Nephron progenitor cell (in vitro differentiated cells): ENCODE results near the gene MCF2L2.
A peak's percentile ranks its signal among the peaks of the same experiment; 100 is the strongest.

ENCODE experiments used
- DNase-seq: peaks from one replicate; pipeline ENCODE4 v3.0.0; 2021
- H3K27ac Mint-ChIP-seq: 2 replicates; pipeline ENCODE4 v1.8.0; 2021; ENCODE audit warnings: mild to moderate bottlenecking, moderate library complexity, mixed read lengths
- H3K27me3 Mint-ChIP-seq: 2 replicates; pipeline ENCODE4 v1.8.0; 2021; ENCODE audit warnings: mild to moderate bottlenecking, low read depth, mixed read lengths; ENCODE audit not compliant: poor library complexity
- H3K36me3 Mint-ChIP-seq: 2 replicates; pipeline ENCODE4 v1.8.0; 2021; ENCODE audit warnings: low read depth, mixed read lengths
- H3K4me1 Mint-ChIP-seq: 2 replicates; pipeline ENCODE4 v1.8.0; 2021; ENCODE audit warnings: mixed read lengths
- H3K4me3 Mint-ChIP-seq: 2 replicates; pipeline ENCODE4 v1.8.0; 2021; ENCODE audit warnings: mild to moderate bottlenecking, moderate library complexity, mixed read lengths
- H3K9me3 Mint-ChIP-seq: 2 replicates; pipeline ENCODE4 v1.8.0; 2021; ENCODE audit warnings: mild to moderate bottlenecking, moderate library complexity, mixed read lengths
- TF ChIP-seq, protein P1 (sequence below): fragments of 200-600 bp; sonication (generic); IDR thresholded peaks from 2 replicates; pipeline ENCODE4 v1.5.0; 2021; ENCODE audit warnings: antibody characterized with exemption

MCF2L2 gene

DNA sequence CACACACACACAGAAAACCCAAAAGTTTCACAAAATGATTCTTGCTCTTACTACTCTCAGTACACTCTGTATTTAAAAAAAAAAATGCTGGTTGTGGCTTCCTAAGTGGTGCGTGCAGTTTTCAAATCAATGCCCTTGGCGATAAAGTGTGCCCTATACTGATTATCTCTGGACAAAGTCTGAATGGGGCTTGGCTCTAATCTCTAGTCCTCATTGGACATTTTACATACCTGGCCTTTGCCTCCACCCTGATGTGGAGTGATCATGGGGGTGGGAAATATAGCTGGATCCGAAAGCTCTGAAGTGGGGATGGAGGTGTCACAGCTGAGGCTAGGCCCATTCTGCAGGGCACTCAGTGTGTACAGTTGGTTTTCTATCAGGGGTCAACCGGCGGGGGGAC lies 161.3 kb downstream of the MCF2L2 start:
- no peak overlapping the region for H3K27ac Mint-ChIP-seq

DNA sequence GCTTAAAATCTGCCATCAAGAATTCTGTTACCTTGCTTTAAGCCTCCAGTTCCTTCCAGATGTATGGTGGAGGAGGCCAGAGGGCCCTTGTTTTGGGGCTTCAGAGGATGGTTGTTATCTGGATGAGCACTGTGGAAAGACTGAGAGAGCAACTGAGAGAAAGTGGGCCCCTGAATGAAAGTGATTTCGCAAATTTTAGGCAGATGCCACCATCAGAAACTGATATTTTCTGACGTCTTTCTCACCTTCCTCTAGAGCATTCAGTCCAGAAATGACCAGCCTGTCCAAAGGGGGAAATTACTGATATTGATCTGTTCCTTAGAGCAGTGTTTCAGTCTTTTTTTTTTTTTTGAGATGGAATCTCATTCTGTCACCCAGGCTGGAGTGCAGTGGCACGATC lies 162.0 kb downstream of the MCF2L2 start:
- Mint-ChIP-seq H3K9me3 (no peaks in the 10 kb centered on the region), H3K27ac (no peak overlapping the region), H3K4me3 (no peak overlapping the region), H3K27me3 (no peaks in the 10 kb centered on the region), H3K4me1 (peaks cover 15% of the 10 kb centered on the region), H3K36me3 (peaks cover 34% of the 10 kb centered on the region)
- no peak for DNase-seq
- TF ChIP-seq, protein P1, sequence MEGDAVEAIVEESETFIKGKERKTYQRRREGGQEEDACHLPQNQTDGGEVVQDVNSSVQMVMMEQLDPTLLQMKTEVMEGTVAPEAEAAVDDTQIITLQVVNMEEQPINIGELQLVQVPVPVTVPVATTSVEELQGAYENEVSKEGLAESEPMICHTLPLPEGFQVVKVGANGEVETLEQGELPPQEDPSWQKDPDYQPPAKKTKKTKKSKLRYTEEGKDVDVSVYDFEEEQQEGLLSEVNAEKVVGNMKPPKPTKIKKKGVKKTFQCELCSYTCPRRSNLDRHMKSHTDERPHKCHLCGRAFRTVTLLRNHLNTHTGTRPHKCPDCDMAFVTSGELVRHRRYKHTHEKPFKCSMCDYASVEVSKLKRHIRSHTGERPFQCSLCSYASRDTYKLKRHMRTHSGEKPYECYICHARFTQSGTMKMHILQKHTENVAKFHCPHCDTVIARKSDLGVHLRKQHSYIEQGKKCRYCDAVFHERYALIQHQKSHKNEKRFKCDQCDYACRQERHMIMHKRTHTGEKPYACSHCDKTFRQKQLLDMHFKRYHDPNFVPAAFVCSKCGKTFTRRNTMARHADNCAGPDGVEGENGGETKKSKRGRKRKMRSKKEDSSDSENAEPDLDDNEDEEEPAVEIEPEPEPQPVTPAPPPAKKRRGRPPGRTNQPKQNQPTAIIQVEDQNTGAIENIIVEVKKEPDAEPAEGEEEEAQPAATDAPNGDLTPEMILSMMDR = no peak

More for the DNA sequence above, 161.3 kb downstream of the MCF2L2 start:
- H3K9me3 Mint-ChIP-seq = no peaks in the 10 kb centered on the region
- peaks cover 34% of the 10 kb centered on the region for H3K36me3 Mint-ChIP-seq
- peak overlapping the region; percentile 32 for H3K4me3 Mint-ChIP-seq
- H3K4me1 Mint-ChIP-seq = peaks cover 15% of the 10 kb centered on the region
- no peak for DNase-seq
- TF ChIP-seq, protein P1 = no peak
- H3K27me3 Mint-ChIP-seq = no peaks in the 10 kb centered on the region

DNA sequence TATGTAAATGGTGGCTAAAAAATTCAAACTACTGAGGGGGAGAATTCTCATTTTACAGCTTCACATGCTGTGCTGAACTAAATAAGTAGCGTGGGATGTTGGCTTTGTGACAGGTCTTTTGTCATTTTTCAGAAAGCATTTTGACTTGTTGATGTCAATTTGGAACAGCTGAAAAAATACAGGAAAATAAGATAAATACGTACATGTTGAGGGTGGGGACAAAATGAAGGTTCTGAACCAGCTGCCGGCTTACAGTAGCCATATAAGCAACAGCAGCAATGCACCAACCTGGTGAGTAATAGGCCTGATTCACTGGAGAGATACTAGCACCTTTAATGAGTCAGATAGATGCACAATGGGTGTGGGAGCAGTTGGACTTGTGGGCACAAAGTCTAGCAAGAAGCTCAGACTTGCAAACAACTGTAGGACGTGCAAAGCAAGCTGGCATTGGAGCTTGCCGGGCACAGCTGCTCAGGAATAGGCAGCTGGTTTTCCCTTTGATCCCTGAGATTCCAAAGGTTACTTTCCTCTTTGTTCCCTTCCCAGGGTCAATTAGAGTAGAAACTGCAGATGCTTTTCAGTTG lies 162.5 kb downstream of the MCF2L2 start:
- H3K27ac Mint-ChIP-seq = no peak overlapping the region
- peaks cover 30% of the 10 kb centered on the region for H3K36me3 Mint-ChIP-seq

DNA sequence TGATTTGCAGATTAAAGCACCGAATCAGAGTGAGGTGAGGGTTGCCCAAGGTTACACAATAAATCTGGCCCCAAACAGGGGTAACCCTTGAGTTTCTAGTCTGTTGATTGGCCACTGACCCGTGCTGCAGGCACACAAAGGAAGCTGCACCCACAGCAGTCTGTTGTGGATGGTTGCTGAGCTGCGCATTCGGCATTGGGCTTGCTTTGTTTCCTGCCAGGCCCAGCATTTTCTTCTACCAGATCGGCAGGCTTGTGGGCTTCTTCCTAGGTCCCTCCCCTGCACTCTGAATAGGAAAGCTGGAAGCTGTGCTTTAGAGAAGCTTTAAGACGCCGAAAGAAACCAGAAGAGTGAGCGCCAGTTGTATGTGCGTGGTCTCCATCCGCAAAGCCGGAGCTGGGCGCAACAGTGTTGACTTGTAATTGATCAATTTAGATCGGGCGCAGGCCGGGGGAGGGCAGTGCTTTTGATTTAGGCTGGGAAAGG lies 163.2 kb downstream of the MCF2L2 start:
- peaks cover 25% of the 10 kb centered on the region for H3K36me3 Mint-ChIP-seq
- H3K27ac Mint-ChIP-seq = no peak overlapping the region
- no peak overlapping the region for H3K4me3 Mint-ChIP-seq
- peak; percentile 36 for DNase-seq
- H3K27me3 Mint-ChIP-seq = no peaks in the 10 kb centered on the region
- H3K4me1 Mint-ChIP-seq = peaks cover 25% of the 10 kb centered on the region
- H3K9me3 Mint-ChIP-seq = no peaks in the 10 kb centered on the region
- TF ChIP-seq, protein P1 = no peak

More for the DNA sequence above, 162.5 kb downstream of the MCF2L2 start:
- no peak for DNase-seq
- TF ChIP-seq, protein P1 = no peak
- H3K4me1 Mint-ChIP-seq = peaks cover 18% of the 10 kb centered on the region
- H3K4me3 Mint-ChIP-seq = no peak overlapping the region
- no peaks in the 10 kb centered on the region for H3K9me3 Mint-ChIP-seq
- no peaks in the 10 kb centered on the region for H3K27me3 Mint-ChIP-seq

DNA sequence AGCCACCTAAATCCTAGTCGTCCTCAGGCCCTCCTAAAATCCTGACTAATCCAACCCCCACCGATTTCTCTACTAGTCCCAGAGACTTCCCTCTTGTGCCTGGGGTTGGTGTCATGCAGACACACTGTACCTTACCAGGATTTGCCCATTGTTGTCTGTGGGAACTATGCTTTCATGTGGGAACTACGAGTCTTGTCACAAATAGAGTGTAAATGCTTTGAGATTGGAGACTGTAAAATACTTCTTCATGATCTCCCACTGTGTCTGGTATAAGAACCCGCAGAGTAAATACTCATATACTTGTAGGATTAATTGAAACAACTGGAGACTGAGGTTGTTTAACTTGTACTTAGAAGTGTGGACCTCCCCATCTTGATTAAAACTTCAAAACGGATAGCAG lies 164.2 kb downstream of the MCF2L2 start:
- Mint-ChIP-seq H3K4me1 (peaks cover 34% of the 10 kb centered on the region), H3K27me3 (no peaks in the 10 kb centered on the region)

More for the DNA sequence above, 164.2 kb downstream of the MCF2L2 start:
- Mint-ChIP-seq H3K4me3 (no peak overlapping the region), H3K36me3 (peaks cover 19% of the 10 kb centered on the region), H3K9me3 (no peaks in the 10 kb centered on the region), H3K27ac (no peak overlapping the region)
- no peak for DNase-seq
- TF ChIP-seq, protein P1 = no peak
